A549 (cell line): ENCODE measurements around the gene NAB1.

ENCODE experiments used
- EP300 ChIP-seq, 2 experiments: fragments of >200 bp; sonication (Bioruptor Twin); formaldehyde crosslinking; IDR thresholded peaks; 2 replicates in 1 of 2; 3 replicates in 1 of 2; pipeline ENCODE4 v1.6.1; 2016 to 2017
- TF ChIP-seq, protein P1 (sequence below): fragments of 200-600 bp; sonication (generic); IDR thresholded peaks from 2 replicates; pipeline ENCODE4 v1.6.1; 2016; ENCODE audit warnings: antibody characterized with exemption, mild to moderate bottlenecking, moderate library complexity

DNA sequence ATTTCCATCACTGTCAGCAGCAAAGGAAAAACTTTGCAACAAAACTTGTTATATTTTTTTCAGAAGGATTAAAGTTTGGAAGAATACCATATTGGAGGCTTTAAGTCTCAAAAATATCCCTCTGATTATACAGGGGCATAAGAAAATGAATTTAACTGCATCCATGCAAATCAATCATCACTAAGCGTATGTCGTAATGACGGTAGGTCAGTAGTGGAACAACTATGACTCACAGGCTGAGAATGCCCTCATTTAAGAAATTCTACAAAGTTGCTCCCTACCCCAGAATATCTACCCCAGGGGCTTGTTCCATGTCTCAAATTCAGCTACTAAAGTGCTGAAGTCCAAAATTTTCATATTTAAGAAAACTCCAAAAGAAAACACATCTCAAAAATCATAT is 12.5 kb upstream of the NAB1 start:
- peak in 1 of 2 experiments; percentile 45; a peak in 1 of 5 replicates for TF ChIP-seq EP300 (IDR thresholded peaks at IDR 0.05)
- TF ChIP-seq, protein P1, sequence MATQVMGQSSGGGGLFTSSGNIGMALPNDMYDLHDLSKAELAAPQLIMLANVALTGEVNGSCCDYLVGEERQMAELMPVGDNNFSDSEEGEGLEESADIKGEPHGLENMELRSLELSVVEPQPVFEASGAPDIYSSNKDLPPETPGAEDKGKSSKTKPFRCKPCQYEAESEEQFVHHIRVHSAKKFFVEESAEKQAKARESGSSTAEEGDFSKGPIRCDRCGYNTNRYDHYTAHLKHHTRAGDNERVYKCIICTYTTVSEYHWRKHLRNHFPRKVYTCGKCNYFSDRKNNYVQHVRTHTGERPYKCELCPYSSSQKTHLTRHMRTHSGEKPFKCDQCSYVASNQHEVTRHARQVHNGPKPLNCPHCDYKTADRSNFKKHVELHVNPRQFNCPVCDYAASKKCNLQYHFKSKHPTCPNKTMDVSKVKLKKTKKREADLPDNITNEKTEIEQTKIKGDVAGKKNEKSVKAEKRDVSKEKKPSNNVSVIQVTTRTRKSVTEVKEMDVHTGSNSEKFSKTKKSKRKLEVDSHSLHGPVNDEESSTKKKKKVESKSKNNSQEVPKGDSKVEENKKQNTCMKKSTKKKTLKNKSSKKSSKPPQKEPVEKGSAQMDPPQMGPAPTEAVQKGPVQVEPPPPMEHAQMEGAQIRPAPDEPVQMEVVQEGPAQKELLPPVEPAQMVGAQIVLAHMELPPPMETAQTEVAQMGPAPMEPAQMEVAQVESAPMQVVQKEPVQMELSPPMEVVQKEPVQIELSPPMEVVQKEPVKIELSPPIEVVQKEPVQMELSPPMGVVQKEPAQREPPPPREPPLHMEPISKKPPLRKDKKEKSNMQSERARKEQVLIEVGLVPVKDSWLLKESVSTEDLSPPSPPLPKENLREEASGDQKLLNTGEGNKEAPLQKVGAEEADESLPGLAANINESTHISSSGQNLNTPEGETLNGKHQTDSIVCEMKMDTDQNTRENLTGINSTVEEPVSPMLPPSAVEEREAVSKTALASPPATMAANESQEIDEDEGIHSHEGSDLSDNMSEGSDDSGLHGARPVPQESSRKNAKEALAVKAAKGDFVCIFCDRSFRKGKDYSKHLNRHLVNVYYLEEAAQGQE: no peak
